Left ventricle myocardium inferior (tissue), 1 donor: Measurements from ENCODE around the gene SMIM1. TPM values are rescaled to one million over a fixed set of nuclear protein-coding genes. Genes with fewer than 3 reads are reported as not detected.
A peak's percentile ranks its signal among the peaks of the same experiment; 100 is the strongest.

ENCODE experiments used
- DNase-seq: peaks from one replicate; pipeline ENCODE4 v3.0.0-alpha.2; 2020
- H3K27ac ChIP-seq: fragments of 200-600 bp; replicated peaks from 2 replicates; pipeline ENCODE4 v1.8.0; 2021
- H3K27me3 ChIP-seq: fragments of 200-600 bp; 2 replicates; pipeline ENCODE4 v1.8.0; 2021; ENCODE audit warnings: low read depth
- H3K36me3 ChIP-seq: fragments of 200-600 bp; 2 replicates; pipeline ENCODE4 v1.8.0; 2021
- H3K4me1 ChIP-seq: fragments of 200-600 bp; 2 replicates; pipeline ENCODE4 v1.8.0; 2021
- H3K4me3 ChIP-seq: fragments of 200-600 bp; 2 replicates; pipeline ENCODE4 v1.8.0; 2021; ENCODE audit warnings: mild to moderate bottlenecking, moderate library complexity
- H3K9me3 ChIP-seq: fragments of 200-600 bp; replicated peaks from 2 replicates; pipeline ENCODE4 v1.8.0; 2021
- intact Hi-C: fragments of 100-400 bp; cut with micrococcal nuclease; formaldehyde crosslinking; loops from one replicate; pipeline ENCODE4 v1.11.0; 2022
- total RNA-seq: library from RNA; stranded (reverse); fragmentation: NEBNext Ultra II Directional; extraction: Animal tissue kit (Norgen Biotek cat#: 25700); gene quantifications from one replicate; pipeline ENCODE4 v1.2.1, GENCODE V29; 2021
- TF ChIP-seq, protein P1 (sequence below): fragments of 200-600 bp; IDR thresholded peaks from 2 replicates; pipeline ENCODE4 v1.8.0; 2021; ENCODE audit warnings: antibody characterized with exemption, mild to moderate bottlenecking, borderline replicate concordance
- donor health status: DM: no; HTN: yes; CAD: no; lungs with severe emphysema.

SMIM1 gene
- total RNA-seq, 1 donor from 2014 or later: 13.9 TPM

DNA sequence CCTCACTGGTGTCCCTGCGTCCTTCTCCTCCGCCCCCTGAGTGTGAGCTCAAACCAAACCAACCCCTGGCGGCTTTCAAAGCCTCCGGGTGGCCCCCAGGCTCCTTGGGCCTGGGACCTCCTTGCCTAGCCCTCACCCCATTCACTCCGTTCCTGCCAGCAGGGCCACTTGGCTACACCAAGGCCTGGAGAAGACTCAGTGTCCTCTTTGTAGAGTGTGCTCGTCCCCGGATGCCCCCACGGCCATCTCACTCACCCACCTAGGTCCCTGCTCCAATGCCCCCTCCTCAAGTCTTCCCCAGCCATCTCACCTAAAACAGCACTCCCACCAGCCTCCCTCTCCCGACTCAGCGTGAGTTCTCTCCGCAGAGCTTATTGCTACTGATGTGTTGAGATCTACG is 27.5 kb upstream of the SMIM1 start:
- Histone ChIP-seq H3K4me1 (peaks cover 37% of the 10 kb centered on the region), H3K36me3 (peaks cover 26% of the 10 kb centered on the region), H3K9me3 (no peaks in the 10 kb centered on the region), H3K27ac (no peak overlapping the region), H3K27me3 (no peaks in the 10 kb centered on the region), H3K4me3 (no peak overlapping the region)
- intact Hi-C loops: no loop called here
- DNase-seq: no peak
- TF ChIP-seq, protein P1, sequence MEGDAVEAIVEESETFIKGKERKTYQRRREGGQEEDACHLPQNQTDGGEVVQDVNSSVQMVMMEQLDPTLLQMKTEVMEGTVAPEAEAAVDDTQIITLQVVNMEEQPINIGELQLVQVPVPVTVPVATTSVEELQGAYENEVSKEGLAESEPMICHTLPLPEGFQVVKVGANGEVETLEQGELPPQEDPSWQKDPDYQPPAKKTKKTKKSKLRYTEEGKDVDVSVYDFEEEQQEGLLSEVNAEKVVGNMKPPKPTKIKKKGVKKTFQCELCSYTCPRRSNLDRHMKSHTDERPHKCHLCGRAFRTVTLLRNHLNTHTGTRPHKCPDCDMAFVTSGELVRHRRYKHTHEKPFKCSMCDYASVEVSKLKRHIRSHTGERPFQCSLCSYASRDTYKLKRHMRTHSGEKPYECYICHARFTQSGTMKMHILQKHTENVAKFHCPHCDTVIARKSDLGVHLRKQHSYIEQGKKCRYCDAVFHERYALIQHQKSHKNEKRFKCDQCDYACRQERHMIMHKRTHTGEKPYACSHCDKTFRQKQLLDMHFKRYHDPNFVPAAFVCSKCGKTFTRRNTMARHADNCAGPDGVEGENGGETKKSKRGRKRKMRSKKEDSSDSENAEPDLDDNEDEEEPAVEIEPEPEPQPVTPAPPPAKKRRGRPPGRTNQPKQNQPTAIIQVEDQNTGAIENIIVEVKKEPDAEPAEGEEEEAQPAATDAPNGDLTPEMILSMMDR: no peak

DNA sequence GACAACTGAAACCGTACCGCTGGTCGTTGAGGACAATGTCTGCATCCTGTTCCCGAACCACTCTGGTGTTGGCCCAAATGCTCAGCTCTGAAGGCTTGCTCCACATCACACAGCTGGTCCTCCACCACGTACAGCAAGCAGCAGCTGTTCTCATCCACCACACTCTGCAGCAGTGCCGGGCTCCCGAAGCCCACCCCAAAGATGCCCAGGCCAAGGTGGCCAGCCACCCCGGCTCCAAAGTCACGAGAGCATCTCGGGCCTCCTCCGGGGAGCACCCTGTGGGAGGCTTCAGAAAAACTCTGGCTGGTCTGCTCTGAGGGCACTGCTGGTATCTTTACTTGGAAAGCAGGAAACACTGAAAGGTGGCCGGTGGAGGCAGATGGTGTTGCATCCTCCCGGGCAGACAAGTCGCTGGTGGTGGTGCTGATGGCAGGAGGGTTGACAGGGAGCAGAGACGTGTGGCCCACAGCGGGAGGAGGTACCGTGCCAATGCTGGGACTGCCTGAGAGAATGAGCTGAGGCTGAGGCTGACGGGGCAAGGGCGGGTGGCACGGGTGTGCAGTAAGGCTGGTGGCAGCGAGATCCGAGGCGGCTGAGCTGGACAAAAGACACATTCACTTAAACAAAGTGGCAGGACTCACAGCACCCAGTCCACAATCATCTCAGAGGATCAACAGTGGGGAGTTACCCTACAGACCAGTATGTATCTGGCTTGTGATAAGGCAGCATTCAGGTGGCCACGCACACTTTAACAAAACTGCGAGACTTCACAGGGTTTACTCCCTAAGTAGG is 26.8 kb upstream of the SMIM1 start:
- Histone ChIP-seq H3K36me3 (peaks cover 19% of the 10 kb centered on the region), H3K27ac (peak overlapping the region; percentile 87), H3K4me1 (peaks cover 37% of the 10 kb centered on the region), H3K4me3 (peak overlapping the region; percentile 90), H3K9me3 (no peaks in the 10 kb centered on the region), H3K27me3 (peaks cover 2% of the 10 kb centered on the region)
- DNase-seq: no peak
- TF ChIP-seq, protein P1: no peak
- intact Hi-C loops: no loop called here

DNA sequence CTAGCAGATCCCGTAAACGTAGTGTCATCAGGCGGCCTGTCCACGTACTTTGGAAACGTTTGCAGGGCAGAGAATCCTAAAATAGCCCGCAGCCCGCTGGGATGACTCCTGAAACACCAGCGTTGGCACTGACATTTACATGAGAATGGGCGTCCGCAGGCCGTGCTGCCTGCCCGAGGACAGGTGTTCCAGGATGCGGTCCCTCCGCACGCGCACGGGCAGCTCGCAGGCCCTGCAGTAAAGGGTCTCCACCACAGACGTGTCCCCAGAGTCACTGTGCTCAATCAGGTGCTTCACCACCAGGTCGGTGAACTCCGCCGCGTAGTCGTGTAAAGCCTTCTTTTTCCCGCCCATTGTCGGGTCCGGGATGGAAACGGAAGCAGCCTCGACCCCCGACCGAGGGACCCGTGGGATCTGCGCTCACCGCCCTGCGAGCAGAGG is 26.1 kb upstream of the SMIM1 start:
- Histone ChIP-seq H3K9me3 (no peaks in the 10 kb centered on the region), H3K27ac (peak overlapping the region; percentile 87), H3K27me3 (peaks cover 9% of the 10 kb centered on the region), H3K4me3 (peak overlapping the region; percentile 90), H3K36me3 (peaks cover 13% of the 10 kb centered on the region), H3K4me1 (peaks cover 37% of the 10 kb centered on the region)
- TF ChIP-seq, protein P1: no peak
- intact Hi-C loops: no loop called here
- DNase-seq: no peak

DNA sequence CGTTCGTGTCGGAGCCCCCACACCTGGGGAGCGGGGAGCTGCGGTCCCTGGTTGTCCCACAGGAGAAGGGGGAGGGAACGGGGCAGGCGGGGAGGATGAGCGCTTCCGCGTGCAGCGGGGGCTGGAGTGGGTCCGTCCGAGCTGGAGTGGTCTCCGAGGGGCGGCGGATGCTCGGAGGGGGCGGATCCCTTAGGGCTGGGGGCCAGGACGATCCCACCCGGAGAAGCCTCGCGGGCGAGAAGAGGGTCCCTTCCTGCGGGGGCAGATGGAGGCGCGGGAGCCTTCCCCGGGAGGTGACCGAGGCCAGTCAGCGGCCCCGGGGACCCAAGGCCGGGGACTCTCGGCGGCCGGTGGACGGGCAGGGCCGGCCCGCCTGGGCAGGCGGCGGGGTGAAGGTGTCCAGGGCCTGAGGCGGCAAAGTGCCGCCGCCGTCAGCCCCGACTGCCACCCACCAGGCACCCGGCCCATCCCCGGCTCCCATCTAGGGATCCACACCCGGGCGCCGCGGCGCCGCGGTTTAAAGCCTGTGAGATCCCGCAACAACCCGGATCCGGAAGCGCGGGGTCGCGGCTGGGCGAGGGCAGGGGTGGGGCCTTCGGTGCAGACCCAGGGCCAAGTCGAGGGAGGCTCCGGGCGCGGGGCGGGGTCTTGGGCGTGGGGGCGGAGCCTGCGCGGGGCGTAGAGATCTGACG is 25.6 kb upstream of the SMIM1 start:
- Histone ChIP-seq H3K36me3 (peaks cover 8% of the 10 kb centered on the region), H3K4me3 (peak overlapping the region; percentile 90), H3K9me3 (no peaks in the 10 kb centered on the region), H3K4me1 (peaks cover 37% of the 10 kb centered on the region), H3K27ac (peak overlapping the region; percentile 87), H3K27me3 (peaks cover 13% of the 10 kb centered on the region)
- TF ChIP-seq, protein P1: no peak
- intact Hi-C loops: no loop called here
- DNase-seq: peak; percentile 91

DNA sequence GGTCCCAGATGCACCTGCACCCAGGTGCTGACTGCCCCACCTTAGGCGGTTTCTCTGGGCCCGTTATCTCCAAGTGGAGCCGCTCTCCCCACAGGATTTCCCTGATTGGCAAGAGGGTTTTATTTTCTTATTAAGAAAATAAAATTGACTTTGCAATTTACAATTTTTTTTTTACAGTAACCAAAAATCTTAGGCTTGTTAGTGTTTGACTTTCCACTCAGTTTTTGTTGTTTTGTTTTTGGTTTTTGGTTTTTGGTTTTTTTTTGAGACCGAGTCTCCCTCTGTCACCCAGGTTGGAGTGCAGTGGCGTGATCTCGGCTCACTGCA is 25.1 kb upstream of the SMIM1 start:
- Histone ChIP-seq H3K27me3 (peaks cover 18% of the 10 kb centered on the region), H3K9me3 (no peaks in the 10 kb centered on the region), H3K36me3 (peaks cover 2% of the 10 kb centered on the region), H3K27ac (peak overlapping the region; percentile 87), H3K4me3 (peak overlapping the region; percentile 90), H3K4me1 (peaks cover 37% of the 10 kb centered on the region)
- DNase-seq: no peak
- TF ChIP-seq, protein P1: no peak
- intact Hi-C loops: no loop called here
